Anterior cingulate cortex (tissue), 58 donors: ENCODE data around the gene POLR2E.

Experiments
- DNase-seq, 58 donors: peaks; one replicate each; lab custom pipeline; 2025; lab: John Stamatoyannopoulos, UW

Gene POLR2E

DNA sequence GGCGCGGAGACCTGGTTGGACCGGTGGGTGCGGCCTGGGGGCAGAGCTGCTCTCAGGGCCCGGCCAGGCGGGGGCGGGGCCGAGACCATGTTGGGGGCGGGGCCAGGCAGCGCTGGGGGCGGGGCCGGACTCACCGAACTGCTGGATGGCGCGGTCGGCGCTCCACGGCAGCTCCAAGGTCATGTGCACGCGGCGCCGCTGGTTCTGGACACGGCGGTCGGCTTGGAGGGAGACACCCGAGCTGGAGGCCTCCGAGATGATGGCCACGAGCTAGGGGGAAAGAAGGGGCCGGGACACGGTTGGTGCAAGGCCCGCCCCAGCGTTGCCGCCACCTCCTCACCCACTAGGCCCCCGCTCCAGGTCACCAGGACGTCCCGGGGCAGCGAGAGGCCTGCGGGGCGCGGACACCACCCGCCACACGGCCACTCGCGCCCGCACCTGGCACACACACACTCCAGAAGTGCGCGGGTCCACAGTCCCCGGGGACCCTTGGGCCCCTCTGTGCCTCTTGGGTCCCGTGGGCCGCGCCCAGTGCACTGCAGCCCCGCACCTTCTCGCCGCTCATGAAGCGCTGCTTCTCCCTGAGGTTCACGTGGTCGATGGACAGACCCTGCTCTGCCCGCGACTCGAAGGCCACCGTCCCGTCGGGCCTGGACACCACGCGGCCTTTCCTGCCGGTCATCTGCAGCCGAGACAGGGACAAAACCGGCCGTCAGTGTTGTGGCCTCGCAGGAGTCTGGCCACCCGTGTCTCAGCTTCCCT lies 17.3 kb upstream of the POLR2E start:
- no peak for DNase-seq

DNA sequence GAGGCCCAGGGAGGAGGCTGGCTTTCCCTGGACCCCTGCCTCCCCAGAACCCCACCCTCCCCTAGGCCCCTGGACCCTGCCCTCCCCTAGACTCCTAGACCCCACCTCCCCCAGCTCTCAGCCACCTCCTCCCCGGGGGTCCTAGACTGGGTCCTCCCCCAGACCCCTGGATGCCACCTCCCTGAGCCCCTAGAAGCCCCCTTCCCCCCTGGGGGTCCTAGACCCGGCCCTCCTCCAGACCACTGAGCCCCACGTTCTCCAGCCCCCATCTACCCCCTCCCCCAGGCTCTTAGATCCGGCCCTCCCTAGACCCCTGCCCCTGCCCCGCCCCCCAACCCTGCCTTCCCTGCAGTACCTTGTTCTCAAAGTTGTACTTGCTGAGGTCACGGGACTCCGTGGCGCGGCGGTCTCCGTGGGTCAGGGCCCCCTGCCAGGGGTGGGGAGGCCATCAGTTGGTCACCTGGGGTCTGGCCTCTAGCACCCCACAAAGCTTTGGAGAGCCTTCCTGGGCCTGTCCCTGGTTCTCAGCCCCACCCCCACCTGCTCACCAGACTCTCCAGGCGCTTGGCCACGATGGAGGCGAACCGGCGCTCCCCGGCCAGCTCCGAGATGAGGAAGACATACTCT lies 16.6 kb upstream of the POLR2E start:
- no peak for DNase-seq

- no peak for DNase-seq
These were observed 15.8 kb upstream of the POLR2E start for GRCh38 chr19:1110809-1111640.

DNA sequence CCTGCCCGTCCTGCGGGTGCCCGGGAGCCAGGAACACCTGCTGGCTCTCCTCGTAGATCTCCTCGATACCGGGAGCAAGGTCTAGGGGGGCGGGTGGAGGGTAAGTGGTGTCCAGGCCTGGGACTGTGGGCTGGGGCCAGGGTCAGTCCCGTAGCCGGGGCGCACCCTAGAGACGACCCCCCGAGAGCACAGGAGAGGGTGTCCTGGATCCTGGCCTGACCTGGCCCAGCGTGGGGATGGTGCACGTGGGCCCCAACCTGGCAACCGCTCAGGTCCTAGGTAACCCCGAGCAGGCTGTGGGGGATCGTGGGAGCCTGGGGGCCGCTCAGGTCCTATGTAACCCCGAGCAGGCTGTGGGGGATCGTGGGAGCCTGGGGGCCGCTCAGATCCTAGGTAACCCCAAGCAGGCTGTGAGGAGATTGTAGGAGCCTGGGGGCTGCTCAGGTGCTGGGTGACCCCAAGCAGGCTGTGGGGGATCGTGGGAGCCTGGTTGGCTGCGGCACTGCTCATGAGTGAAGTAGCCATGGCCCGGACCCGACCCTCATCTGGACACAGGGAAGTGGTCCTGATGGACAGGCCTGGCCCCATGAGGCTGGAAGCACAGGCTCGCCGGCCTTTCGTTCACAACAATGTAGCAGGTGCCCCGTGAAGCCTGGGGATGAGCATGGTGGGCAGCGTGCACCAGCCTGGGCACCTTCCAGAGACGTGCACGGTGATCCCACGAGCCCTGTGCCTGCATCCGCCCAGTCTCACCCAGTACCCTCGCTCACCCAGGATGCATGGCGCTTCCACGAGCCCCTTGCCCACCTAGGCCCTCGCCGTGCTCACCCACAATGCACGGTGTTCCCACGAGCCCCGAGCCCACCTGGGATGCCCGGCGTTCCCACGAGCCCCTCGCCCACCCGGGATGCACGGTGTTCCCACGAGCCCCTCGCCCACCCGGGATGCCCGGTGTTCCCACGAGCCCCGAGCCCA lies 14.8 kb upstream of the POLR2E start:
- no peak for DNase-seq

- DNase-seq = peak in 1 of 58 donors; percentile 16
These were observed 13.9 kb upstream of the POLR2E start for GRCh38 chr19:1109032-1109551.

DNA sequence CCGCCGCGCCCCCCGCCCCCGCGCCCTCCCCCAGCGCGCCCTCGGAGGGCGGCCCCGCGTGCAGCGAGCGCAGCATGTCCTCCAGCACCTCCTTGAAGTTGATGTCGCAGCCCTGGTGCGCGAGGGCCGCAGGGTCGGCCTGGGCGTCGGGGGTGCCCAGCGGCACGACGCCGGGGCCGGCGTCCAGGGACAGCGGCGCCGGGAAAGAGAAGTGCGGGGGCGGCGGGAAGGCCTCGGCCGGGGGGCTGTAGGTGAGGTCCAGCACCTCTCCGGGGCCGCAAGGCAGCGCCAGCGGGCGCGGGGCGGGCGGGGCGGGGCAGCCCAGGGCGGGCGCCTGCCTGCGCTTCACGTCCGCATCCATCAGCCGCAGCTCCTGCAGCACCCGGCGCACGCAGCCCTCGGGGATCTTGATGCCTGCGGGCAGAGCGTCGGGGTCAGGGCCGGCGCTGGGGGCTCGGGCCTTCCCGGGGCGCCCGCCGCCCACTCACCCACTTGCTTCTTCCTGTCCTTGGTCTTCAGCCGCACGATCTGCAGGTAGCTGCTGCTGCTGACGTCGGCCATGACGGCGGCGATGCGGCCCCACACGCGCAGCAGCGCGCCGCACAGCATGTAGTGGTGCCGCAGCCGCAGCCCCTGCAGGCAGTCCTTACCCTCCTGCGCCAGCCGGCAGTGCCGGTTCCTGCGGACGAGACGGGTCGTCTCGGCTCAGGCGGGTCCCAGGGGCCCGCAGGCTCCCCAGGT lies 13.3 kb upstream of the POLR2E start:
- no peak for DNase-seq

DNA sequence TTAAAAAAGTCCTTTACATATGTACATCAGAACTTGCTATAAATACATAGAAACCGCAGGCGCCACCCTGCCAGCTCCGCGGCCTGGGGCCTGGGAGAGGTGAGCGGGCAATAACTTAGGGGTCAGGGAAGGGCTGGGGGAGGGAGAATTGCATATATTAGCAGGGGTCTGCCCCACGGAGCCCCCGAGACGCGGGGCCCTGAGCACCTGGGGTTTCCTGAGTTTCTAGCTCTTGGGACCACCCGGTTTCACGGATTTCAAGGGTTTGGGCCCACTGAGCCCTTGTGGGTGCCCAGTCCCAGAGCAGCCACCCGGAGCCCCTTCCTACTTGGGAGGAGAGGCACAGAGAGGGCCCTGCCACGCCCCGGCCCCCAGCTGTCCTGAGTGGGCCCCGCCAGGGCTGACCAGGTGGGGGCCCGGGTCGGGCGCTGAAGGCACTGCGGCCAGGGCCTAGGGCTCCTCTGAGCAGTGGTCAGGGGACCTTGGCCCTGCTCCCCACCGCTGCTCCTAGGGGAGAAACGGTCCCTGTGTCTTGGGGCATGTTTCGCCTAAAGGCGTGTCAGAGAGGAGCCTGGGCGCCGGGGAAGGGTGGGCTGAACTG lies 12.6 kb upstream of the POLR2E start:
- DNase-seq = no peak

DNA sequence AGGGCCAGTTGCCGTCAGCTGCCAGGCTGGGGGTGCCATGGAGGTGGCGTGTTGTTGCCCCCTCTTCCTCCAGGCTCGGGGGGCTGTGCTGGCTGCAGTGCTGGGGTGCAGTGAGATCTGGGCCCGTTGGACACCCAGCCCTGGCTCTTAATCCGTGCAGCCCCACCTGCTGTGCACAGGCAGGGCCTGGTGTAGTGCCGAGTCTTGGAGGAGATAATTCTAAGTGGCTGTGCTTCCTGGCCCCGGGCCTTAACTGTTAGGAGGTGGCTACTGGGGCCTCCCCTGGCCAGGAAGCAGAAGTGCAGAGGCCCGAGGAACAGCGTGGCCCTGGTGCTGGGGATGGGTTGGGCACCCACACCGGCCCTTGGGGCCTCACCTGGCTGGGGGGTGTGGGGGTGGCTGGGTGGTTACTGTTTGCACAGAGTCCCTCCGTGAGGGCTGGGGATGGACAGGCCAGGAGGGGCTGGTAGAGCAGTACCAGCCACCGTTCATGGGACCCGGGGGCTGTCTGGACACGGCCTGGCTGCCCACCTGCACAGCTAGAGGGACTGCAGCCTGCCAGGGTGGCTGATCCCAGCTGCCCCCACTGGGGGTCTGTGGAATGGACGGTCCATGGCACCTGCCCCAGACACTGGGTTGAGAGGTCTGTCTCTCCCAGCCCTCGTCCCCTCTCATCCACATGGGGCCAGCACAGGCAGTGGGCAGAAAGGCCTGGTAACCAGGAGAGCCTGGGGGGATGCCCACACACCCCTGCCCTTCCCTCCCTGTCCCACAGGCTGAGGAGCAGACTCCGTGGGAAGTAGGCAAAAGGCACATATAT lies 11.9 kb upstream of the POLR2E start:
- no peak for DNase-seq

- DNase-seq = no peak
These were observed 11.0 kb upstream of the POLR2E start for GRCh38 chr19:1105873-1106840.

GRCh38 chr19:1105008-1105872 lies 10.1 kb upstream of the POLR2E start:
- DNase-seq = peak in 4 of 58 donors; percentile 34 to 55 (median 44)

GRCh38 chr19:1104311-1105007 lies 9.3 kb upstream of the POLR2E start:
- DNase-seq = peak in 56 of 58 donors; percentile 12 to 79 (median 64)

- DNase-seq = peak; percentile 83 to 99 (median 98)
These were observed 8.6 kb upstream of the POLR2E start, which contains the start of gene GPX4 for GRCh38 chr19:1103708-1104310. Gene GPX4, plus strand, starts transcription at chr19:1103994. Its CDS starts 50 bp downstream, at chr19:1104044.

GRCh38 chr19:1103132-1103707 lies 8.0 kb upstream of the POLR2E start:
- no peak for DNase-seq
